ENCODE measurements around the gene KDM6B. TPM values are rescaled to one million over a fixed set of nuclear protein-coding genes. Genes with fewer than 3 reads are reported as not detected.

The KDM6B gene
- total and polyA plus RNA-seq, 9 of the 15 experiments (the other 6 are each of a cell fraction or from before 2014, with no cell fraction given): 0.01 to 22.9 (median 2.2) TPM

DNA sequence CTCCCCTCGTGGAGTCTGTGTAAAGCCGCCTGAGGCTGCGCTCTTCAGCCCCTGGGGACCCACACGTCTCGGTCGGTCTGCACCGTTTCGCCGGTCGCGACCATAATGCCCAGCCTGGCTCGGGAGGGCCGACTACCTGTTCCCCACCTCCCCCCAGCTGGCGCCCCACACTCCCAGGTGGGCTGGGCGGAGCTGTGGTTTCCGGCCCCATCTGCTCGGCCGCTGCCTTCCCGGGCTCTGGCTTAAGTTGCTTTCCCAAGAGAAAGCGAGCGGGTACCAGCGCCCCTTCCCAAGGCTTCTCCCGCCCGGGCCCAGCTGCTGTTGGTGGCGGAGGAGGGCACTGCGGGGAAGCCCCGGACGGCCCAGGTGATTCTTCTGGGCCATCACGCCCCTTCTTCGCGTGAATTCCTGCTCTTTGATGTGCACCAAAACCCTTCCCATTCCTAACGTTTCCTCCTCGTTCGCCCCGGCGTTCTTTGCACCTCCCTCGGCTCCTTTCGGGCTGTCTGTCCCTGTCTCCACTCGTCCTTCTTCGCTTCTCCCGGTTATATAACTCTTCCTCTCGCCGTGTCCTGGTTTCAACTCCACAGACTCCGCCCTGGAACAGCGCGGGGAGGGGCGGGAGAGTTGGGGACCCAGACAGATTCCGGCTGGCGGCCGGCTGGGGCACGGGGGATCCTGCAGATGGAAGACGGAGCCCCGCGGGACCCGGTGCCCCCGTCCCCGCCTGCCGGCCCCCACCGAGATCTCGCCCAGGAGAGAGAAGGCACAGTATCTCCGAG lies 2.0 kb downstream of the KDM6B start (continued):
- TF ChIP-seq, protein P1, sequence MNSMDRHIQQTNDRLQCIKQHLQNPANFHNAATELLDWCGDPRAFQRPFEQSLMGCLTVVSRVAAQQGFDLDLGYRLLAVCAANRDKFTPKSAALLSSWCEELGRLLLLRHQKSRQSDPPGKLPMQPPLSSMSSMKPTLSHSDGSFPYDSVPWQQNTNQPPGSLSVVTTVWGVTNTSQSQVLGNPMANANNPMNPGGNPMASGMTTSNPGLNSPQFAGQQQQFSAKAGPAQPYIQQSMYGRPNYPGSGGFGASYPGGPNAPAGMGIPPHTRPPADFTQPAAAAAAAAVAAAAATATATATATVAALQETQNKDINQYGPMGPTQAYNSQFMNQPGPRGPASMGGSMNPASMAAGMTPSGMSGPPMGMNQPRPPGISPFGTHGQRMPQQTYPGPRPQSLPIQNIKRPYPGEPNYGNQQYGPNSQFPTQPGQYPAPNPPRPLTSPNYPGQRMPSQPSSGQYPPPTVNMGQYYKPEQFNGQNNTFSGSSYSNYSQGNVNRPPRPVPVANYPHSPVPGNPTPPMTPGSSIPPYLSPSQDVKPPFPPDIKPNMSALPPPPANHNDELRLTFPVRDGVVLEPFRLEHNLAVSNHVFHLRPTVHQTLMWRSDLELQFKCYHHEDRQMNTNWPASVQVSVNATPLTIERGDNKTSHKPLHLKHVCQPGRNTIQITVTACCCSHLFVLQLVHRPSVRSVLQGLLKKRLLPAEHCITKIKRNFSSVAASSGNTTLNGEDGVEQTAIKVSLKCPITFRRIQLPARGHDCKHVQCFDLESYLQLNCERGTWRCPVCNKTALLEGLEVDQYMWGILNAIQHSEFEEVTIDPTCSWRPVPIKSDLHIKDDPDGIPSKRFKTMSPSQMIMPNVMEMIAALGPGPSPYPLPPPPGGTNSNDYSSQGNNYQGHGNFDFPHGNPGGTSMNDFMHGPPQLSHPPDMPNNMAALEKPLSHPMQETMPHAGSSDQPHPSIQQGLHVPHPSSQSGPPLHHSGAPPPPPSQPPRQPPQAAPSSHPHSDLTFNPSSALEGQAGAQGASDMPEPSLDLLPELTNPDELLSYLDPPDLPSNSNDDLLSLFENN (IDR thresholded peaks at IDR 0.05; ENCODE audit: low read depth in 2 of 2, low read length in 2 of 2): 0 out of 4 replicates have a peak, but pooled peaks of 1 of the 2 experiments have one; percentile 1
- TF ChIP-seq EZH2 (IDR thresholded peaks at IDR 0.05; ENCODE audit: borderline replicate concordance, low read depth, low read length) (no peak), CTBP1 (IDR thresholded peaks at IDR 0.05; ENCODE audit: borderline replicate concordance) (0 out of 2 replicates have a peak, but pooled peaks have one; percentile 4), POLR2A (conservative IDR thresholded peaks at IDR 0.05) (peak; percentile 59; the same call in 1 of the 2 replicates), POLR2AphosphoS2 (IDR thresholded peaks at IDR 0.05; ENCODE audit: low read length) (no peak), CEBPB (tag; IDR thresholded peaks at IDR 0.05) (no peak), HNRNPLL (IDR thresholded peaks at IDR 0.05; ENCODE audit: low read depth, low read length, poor library complexity, severe bottlenecking) (peak; percentile 9), POLR2AphosphoS5 (IDR thresholded peaks at IDR 0.05; ENCODE audit: control insufficient read depth, insufficient read depth, low read depth, low read length) (0 out of 2 replicates have a peak, but pooled peaks have one; percentile 23), SAFB (IDR thresholded peaks at IDR 0.05; ENCODE audit: borderline replicate concordance, low read depth, low read length) (0 out of 2 replicates have a peak, but pooled peaks have one; percentile 18), KDM5B (IDR thresholded peaks at IDR 0.05; ENCODE audit: insufficient replicate concordance, low read depth, low read length) (peak; percentile 37), ZNF668 (CRISPR knock-in tag; IDR thresholded peaks at IDR 0.05) (no peak), ZEB2 (IDR thresholded peaks at IDR 0.05) (peak; percentile 77; the same call in 1 of the 2 replicates), RBFOX2 (IDR thresholded peaks at IDR 0.05; ENCODE audit: low read depth, low read length) (peak; percentile 71), ZNF140 (CRISPR knock-in tag; IDR thresholded peaks at IDR 0.05) (no peak), POLR2G (IDR thresholded peaks at IDR 0.05; ENCODE audit: low read depth, low read length) (peak; percentile 69), MAZ (CRISPR knock-in tag; conservative IDR thresholded peaks at IDR 0.05 in 1 of 2, IDR thresholded peaks at IDR 0.05 in 1 of 2) (peak in 1 of 2 experiments; percentile 5; a peak in 1 of 4 replicates), CHD1 (IDR thresholded peaks at IDR 0.05; ENCODE audit: low read length) (peak; percentile 54)
- TF ChIP-seq, protein P2, sequence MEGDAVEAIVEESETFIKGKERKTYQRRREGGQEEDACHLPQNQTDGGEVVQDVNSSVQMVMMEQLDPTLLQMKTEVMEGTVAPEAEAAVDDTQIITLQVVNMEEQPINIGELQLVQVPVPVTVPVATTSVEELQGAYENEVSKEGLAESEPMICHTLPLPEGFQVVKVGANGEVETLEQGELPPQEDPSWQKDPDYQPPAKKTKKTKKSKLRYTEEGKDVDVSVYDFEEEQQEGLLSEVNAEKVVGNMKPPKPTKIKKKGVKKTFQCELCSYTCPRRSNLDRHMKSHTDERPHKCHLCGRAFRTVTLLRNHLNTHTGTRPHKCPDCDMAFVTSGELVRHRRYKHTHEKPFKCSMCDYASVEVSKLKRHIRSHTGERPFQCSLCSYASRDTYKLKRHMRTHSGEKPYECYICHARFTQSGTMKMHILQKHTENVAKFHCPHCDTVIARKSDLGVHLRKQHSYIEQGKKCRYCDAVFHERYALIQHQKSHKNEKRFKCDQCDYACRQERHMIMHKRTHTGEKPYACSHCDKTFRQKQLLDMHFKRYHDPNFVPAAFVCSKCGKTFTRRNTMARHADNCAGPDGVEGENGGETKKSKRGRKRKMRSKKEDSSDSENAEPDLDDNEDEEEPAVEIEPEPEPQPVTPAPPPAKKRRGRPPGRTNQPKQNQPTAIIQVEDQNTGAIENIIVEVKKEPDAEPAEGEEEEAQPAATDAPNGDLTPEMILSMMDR (IDR thresholded peaks at IDR 0.05 in 2 of 3, conservative IDR thresholded peaks at IDR 0.05 in 1 of 3; ENCODE audit: insufficient read depth in 2 of 3, low read depth in 1 of 3, low read length in 3 of 3): no peak
- TF ChIP-seq, protein P3, sequence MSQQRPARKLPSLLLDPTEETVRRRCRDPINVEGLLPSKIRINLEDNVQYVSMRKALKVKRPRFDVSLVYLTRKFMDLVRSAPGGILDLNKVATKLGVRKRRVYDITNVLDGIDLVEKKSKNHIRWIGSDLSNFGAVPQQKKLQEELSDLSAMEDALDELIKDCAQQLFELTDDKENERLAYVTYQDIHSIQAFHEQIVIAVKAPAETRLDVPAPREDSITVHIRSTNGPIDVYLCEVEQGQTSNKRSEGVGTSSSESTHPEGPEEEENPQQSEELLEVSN (IDR thresholded peaks at IDR 0.05; ENCODE audit: borderline replicate concordance in 1 of 2, extremely low read depth in 1 of 2, insufficient read depth in 1 of 2, insufficient read length in 1 of 2, low read depth in 1 of 2, low read length in 1 of 2, poor library complexity in 1 of 2, severe bottlenecking in 1 of 2): peak in 1 of 2 experiments; percentile 5

Measured in K562 (cell line).